GM12891 (cell line): Measurements from ENCODE around the gene C3orf33.
"Not testable (repeated sequence)": the region's sequence is repeated elsewhere in the genome, so short reads cannot be mapped to it uniquely, and the experiment has no call there.

ENCODE experiments used
- PAX5 ChIP-seq: IDR thresholded peaks from 2 replicates; pipeline ENCODE4 v1.6.1; 2011; ENCODE audit warnings: low read length, moderate library complexity, mild to moderate bottlenecking; ENCODE audit not compliant: insufficient read depth, severe bottlenecking
- POLR2A ChIP-seq: IDR thresholded peaks from 2 replicates; pipeline ENCODE4 v1.6.1; 2011; ENCODE audit warnings: low read depth, low read length, control low read depth
- POLR2AphosphoS5 ChIP-seq: IDR thresholded peaks from 2 replicates; pipeline ENCODE4 v1.6.1; 2011; ENCODE audit warnings: low read depth, low read length, control low read depth
- POU2F2 ChIP-seq: IDR thresholded peaks from 2 replicates; pipeline ENCODE4 v1.6.1; 2011; ENCODE audit warnings: low read depth, mild to moderate bottlenecking, control low read depth, low read length, moderate library complexity
- SPI1 ChIP-seq: IDR thresholded peaks from 2 replicates; pipeline ENCODE4 v1.6.1; 2011; ENCODE audit warnings: low read depth, low read length, control low read depth
- TAF1 ChIP-seq: IDR thresholded peaks from 2 replicates; pipeline ENCODE4 v1.6.1; 2011; ENCODE audit warnings: low read depth, low read length, control low read depth

DNA sequence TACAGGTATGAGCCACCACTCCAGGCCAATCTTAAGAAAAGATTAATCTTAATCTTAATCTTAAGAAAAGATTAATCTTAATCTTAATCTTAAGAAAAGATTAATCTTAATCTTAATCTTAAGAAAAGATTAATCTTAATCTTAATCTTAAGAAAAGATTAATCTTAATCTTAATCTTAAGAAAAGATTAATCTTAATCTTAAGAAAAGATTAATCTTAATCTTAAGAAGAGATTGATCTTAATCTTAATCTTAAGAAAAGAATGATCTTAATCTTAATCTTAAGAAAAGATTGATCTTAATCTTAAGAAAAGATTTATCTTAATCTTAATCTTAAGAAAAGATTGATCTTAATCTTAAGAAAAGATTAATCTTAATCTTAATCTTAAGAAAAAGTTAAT, 7.1 kb upstream of the C3orf33 start:
- TF ChIP-seq POLR2A, POLR2AphosphoS5, TAF1, POU2F2, SPI1, PAX5: not testable (repeated sequence)
